ENCODE measurements around the gene PLEKHA7.

PLEKHA7 gene

GRCh38 chr11:16800382-16800781 lies 213.8 kb downstream of the PLEKHA7 start:
- TF ChIP-seq BACH2 (CRISPR knock-in tag; IDR thresholded peaks at IDR 0.05; ENCODE audit: borderline replicate concordance) = no peak
- TF ChIP-seq ISL1 (CRISPR knock-in tag; IDR thresholded peaks at IDR 0.05) = no peak
- TF ChIP-seq CREB5 (CRISPR knock-in tag; IDR thresholded peaks at IDR 0.05; ENCODE audit: low read depth) = no peak
- TF ChIP-seq PPARA (CRISPR knock-in tag; IDR thresholded peaks at IDR 0.05; ENCODE audit: borderline replicate concordance) = no peak
- TF ChIP-seq, protein P1, sequence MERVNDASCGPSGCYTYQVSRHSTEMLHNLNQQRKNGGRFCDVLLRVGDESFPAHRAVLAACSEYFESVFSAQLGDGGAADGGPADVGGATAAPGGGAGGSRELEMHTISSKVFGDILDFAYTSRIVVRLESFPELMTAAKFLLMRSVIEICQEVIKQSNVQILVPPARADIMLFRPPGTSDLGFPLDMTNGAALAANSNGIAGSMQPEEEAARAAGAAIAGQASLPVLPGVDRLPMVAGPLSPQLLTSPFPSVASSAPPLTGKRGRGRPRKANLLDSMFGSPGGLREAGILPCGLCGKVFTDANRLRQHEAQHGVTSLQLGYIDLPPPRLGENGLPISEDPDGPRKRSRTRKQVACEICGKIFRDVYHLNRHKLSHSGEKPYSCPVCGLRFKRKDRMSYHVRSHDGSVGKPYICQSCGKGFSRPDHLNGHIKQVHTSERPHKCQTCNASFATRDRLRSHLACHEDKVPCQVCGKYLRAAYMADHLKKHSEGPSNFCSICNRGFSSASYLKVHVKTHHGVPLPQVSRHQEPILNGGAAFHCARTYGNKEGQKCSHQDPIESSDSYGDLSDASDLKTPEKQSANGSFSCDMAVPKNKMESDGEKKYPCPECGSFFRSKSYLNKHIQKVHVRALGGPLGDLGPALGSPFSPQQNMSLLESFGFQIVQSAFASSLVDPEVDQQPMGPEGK (CRISPR knock-in tag; IDR thresholded peaks at IDR 0.05; ENCODE audit: borderline replicate concordance) = no peak
- TF ChIP-seq, protein P2, sequence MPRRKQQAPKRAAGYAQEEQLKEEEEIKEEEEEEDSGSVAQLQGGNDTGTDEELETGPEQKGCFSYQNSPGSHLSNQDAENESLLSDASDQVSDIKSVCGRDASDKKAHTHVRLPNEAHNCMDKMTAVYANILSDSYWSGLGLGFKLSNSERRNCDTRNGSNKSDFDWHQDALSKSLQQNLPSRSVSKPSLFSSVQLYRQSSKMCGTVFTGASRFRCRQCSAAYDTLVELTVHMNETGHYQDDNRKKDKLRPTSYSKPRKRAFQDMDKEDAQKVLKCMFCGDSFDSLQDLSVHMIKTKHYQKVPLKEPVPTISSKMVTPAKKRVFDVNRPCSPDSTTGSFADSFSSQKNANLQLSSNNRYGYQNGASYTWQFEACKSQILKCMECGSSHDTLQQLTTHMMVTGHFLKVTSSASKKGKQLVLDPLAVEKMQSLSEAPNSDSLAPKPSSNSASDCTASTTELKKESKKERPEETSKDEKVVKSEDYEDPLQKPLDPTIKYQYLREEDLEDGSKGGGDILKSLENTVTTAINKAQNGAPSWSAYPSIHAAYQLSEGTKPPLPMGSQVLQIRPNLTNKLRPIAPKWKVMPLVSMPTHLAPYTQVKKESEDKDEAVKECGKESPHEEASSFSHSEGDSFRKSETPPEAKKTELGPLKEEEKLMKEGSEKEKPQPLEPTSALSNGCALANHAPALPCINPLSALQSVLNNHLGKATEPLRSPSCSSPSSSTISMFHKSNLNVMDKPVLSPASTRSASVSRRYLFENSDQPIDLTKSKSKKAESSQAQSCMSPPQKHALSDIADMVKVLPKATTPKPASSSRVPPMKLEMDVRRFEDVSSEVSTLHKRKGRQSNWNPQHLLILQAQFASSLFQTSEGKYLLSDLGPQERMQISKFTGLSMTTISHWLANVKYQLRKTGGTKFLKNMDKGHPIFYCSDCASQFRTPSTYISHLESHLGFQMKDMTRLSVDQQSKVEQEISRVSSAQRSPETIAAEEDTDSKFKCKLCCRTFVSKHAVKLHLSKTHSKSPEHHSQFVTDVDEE (CRISPR knock-in tag; IDR thresholded peaks at IDR 0.05) = no peak

DNA sequence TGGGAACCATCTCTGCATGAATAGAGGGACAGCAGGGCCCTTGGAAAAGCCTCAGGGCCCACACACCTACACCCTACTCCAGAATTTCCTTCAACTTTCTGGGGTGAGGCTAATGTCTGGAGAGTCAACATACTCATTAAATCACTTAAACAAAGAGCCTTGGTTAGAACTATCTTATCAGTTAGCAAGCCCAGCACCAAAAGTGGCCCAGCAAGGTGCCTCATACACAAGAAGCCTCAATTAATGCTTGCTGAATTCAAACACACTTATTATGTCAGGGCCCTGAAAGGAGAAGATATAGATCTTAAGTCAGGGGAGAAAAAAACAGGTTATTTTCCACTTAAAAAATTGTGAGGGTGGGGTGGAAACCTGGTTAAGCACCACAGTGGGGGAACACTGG lies 214.3 kb downstream of the PLEKHA7 start:
- ATAC-seq = no peak
- TF ChIP-seq ZFP3 (CRISPR knock-in tag; IDR thresholded peaks at IDR 0.05) (no peak), ZNF8 (CRISPR knock-in tag; IDR thresholded peaks at IDR 0.05) (no peak), ZFP30 (CRISPR knock-in tag; IDR thresholded peaks at IDR 0.05) (no peak), ISL1 (CRISPR knock-in tag; IDR thresholded peaks at IDR 0.05) (no peak), GLIS3 (CRISPR knock-in tag; IDR thresholded peaks at IDR 0.05) (no peak), ARNTL (CRISPR knock-in tag; IDR thresholded peaks at IDR 0.05; ENCODE audit: borderline replicate concordance, low read depth) (no peak), PPARA (CRISPR knock-in tag; IDR thresholded peaks at IDR 0.05; ENCODE audit: borderline replicate concordance) (no peak), CSDC2 (CRISPR knock-in tag; IDR thresholded peaks at IDR 0.05) (no peak)
- TF ChIP-seq, protein P1 (CRISPR knock-in tag; IDR thresholded peaks at IDR 0.05; ENCODE audit: borderline replicate concordance) = no peak
- TF ChIP-seq, protein P2 (CRISPR knock-in tag; IDR thresholded peaks at IDR 0.05) = no peak

More at GRCh38 chr11:16800382-16800781, 213.8 kb downstream of the PLEKHA7 start:
- no peak for ATAC-seq

- TF ChIP-seq TOX (CRISPR knock-in tag; IDR thresholded peaks at IDR 0.05; ENCODE audit: borderline replicate concordance) (no peak), CREB5 (CRISPR knock-in tag; IDR thresholded peaks at IDR 0.05; ENCODE audit: low read depth) (no peak), ZFP3 (CRISPR knock-in tag; IDR thresholded peaks at IDR 0.05) (no peak), GLIS3 (CRISPR knock-in tag; IDR thresholded peaks at IDR 0.05) (no peak), POU6F1 (CRISPR knock-in tag; IDR thresholded peaks at IDR 0.05; ENCODE audit: borderline replicate concordance, low read depth) (no peak), SNAI2 (CRISPR knock-in tag; IDR thresholded peaks at IDR 0.05) (no peak), ESRRG (CRISPR knock-in tag; IDR thresholded peaks at IDR 0.05) (no peak), CSDC2 (CRISPR knock-in tag; IDR thresholded peaks at IDR 0.05) (no peak), TCF4 (CRISPR knock-in tag; IDR thresholded peaks at IDR 0.05; ENCODE audit: borderline replicate concordance) (no peak), ZNF8 (CRISPR knock-in tag; IDR thresholded peaks at IDR 0.05) (no peak), CSRNP3 (CRISPR knock-in tag; IDR thresholded peaks at IDR 0.05) (no peak)
- ATAC-seq = no peak
Observed at GRCh38 chr11:16799221-16799620, 215.0 kb downstream of the PLEKHA7 start.

Data from SK-N-SH treated with all-trans-retinoic acid at 6 μM for 48 hours (cell line).